Smooth muscle cell (in vitro differentiated cells): ENCODE results near the gene OPN5. TPM values are rescaled to one million over a fixed set of nuclear protein-coding genes. Genes with fewer than 3 reads are reported as not detected.
A peak's percentile ranks its signal among the peaks of the same experiment; 100 is the strongest.

Source experiments
- DNase-seq: peaks from one replicate; lab custom pipeline; 2025; ENCODE audit not compliant: unreplicated experiment; lab: John Stamatoyannopoulos, UW
- H2AFZ ChIP-seq: fragments of 200-600 bp; sonication (generic); 2 replicates; pipeline ENCODE4 v1.6.0; 2016; ENCODE audit warnings: antibody characterized with exemption, low read depth, mild to moderate bottlenecking
- H3F3A ChIP-seq: fragments of 200-600 bp; sonication (generic); 2 replicates; pipeline ENCODE4 v1.6.0; 2017; ENCODE audit warnings: antibody characterized with exemption, low read depth
- H3K27ac ChIP-seq: fragments of 200-600 bp; sonication (generic); 2 replicates; pipeline ENCODE4 v1.5.1; 2016; ENCODE audit warnings: low read depth, mild to moderate bottlenecking
- H3K27me3 ChIP-seq: fragments of 200-600 bp; sonication (generic); 2 replicates; pipeline ENCODE4 v1.6.1; 2016; ENCODE audit warnings: low read depth, mild to moderate bottlenecking
- H3K36me3 ChIP-seq: fragments of 200-600 bp; sonication (generic); 2 replicates; pipeline ENCODE4 v1.5.1; 2016; ENCODE audit warnings: low read depth
- H3K4me1 ChIP-seq: fragments of 200-600 bp; sonication (generic); 2 replicates; pipeline ENCODE4 v1.5.1; 2016; ENCODE audit warnings: low read depth
- H3K4me2 ChIP-seq: fragments of 200-600 bp; sonication (generic); 2 replicates; pipeline ENCODE4 v1.6.0; 2016; ENCODE audit warnings: mild to moderate bottlenecking
- H3K4me3 ChIP-seq: fragments of 200-600 bp; sonication (generic); 2 replicates; pipeline ENCODE4 v1.5.1; 2016; ENCODE audit warnings: mild to moderate bottlenecking
- H3K79me2 ChIP-seq: fragments of 200-600 bp; sonication (generic); 2 replicates; pipeline ENCODE4 v1.6.0; 2016; ENCODE audit warnings: low read depth, mild to moderate bottlenecking
- H3K9ac ChIP-seq: fragments of 200-600 bp; sonication (generic); 2 replicates; pipeline ENCODE4 v1.6.0; 2016; ENCODE audit warnings: low read depth
- H3K9me3 ChIP-seq: fragments of 200-600 bp; sonication (generic); replicated peaks from 2 replicates; pipeline ENCODE4 v1.5.1; 2016; ENCODE audit warnings: low read depth
- H4K20me1 ChIP-seq: fragments of 200-600 bp; sonication (generic); 2 replicates; pipeline ENCODE4 v1.6.0; 2016; ENCODE audit warnings: low read depth
- WGBS: methylation state at CpG from one replicate; pipeline ENCODE4 v1.1.7; 2016; ENCODE audit warnings: low lambda C conversion rate; 5-methylcytosine and 5-hydroxymethylcytosine counted together
- polyA plus RNA-seq: library from polyadenylated mRNA; unstranded; fragments of >200 nt; fragmentation: Nextera tagmentation; extraction: Ambion mirVana; gene quantifications from 2 replicates; pipeline ENCODE4 v1.2.1, GENCODE V29; 2016
- small RNA-seq: library from RNA; depleted of rRNA; stranded (forward); fragments of <200 nt; gene quantifications from one replicate; pipeline ENCODE3, GENCODE V24; 2014
- total RNA-seq: library from RNA; depleted of rRNA; stranded (reverse); fragments of >200 nt; gene quantifications from 2 replicates; pipeline ENCODE4 v1.2.3, GENCODE V29; 2014
- TF ChIP-seq, protein P1 (sequence below): fragments of 200-600 bp; sonication (generic); IDR thresholded peaks from 2 replicates; pipeline ENCODE4 v1.5.1; 2017; ENCODE audit warnings: borderline replicate concordance, mild to moderate bottlenecking, antibody characterized with exemption; ENCODE audit not compliant: insufficient read depth, poor library complexity, severe bottlenecking

The OPN5 gene
- total and polyA plus RNA-seq, 2 experiments from 2014 or later: not detected

- Histone ChIP-seq H3K4me1 (no peaks in the 10 kb centered on the region), H3K27me3 (peaks cover 4% of the 10 kb centered on the region), H3K27ac (no peak overlapping the region), H3K4me3 (no peak overlapping the region), H3K36me3 (no peaks in the 10 kb centered on the region), H3K4me2 (no peak overlapping the region), H3K79me2 (no peaks in the 10 kb centered on the region), H3F3A (no peaks in the 10 kb centered on the region), H3K9ac (no peak overlapping the region), H3K9me3 (no peaks in the 10 kb centered on the region), H2AFZ (no peak overlapping the region), H4K20me1 (no peaks in the 10 kb centered on the region)
- no peak for DNase-seq
- WGBS: 81% methylated on average over 1 of the region's 1 CpG
- TF ChIP-seq, protein P1, sequence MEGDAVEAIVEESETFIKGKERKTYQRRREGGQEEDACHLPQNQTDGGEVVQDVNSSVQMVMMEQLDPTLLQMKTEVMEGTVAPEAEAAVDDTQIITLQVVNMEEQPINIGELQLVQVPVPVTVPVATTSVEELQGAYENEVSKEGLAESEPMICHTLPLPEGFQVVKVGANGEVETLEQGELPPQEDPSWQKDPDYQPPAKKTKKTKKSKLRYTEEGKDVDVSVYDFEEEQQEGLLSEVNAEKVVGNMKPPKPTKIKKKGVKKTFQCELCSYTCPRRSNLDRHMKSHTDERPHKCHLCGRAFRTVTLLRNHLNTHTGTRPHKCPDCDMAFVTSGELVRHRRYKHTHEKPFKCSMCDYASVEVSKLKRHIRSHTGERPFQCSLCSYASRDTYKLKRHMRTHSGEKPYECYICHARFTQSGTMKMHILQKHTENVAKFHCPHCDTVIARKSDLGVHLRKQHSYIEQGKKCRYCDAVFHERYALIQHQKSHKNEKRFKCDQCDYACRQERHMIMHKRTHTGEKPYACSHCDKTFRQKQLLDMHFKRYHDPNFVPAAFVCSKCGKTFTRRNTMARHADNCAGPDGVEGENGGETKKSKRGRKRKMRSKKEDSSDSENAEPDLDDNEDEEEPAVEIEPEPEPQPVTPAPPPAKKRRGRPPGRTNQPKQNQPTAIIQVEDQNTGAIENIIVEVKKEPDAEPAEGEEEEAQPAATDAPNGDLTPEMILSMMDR: no peak
Observed at GRCh38 chr6:47862731-47863130, 80.9 kb downstream of the OPN5 start.

DNA sequence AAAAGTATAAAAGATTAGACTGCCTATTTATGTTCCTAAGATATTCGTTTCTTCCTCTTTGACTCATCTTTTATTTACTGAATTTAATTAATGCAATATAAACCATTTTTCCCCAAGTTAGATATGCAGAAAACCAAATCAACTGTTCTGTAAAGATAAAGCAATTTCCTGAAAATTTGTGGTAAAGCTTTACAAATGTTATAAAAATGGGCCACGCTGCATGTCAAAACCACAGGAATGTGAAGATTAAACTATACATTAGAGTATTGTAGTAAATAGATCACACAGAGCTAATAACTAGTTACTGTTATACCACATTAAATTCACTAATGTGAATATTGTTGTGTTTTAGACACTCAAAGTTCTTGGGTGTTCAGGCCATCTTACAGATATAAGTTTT, 83.4 kb downstream of the OPN5 start:
- no peak overlapping the region for H3K27ac ChIP-seq
- H3K36me3 ChIP-seq: no peaks in the 10 kb centered on the region
- DNase-seq: no peak
- no peak overlapping the region for H3K4me3 ChIP-seq
- no peaks in the 10 kb centered on the region for H4K20me1 ChIP-seq
- no peaks in the 10 kb centered on the region for H3K9me3 ChIP-seq
- H3K4me2 ChIP-seq: peak overlapping the region; percentile 7
- TF ChIP-seq, protein P1: no peak
- no peak overlapping the region for H3K9ac ChIP-seq
- H3F3A ChIP-seq: no peaks in the 10 kb centered on the region
- WGBS: 29% methylated on average over 2 of the region's 2 CpGs
- H3K27me3 ChIP-seq: peaks cover 5% of the 10 kb centered on the region
- H2AFZ ChIP-seq: no peak overlapping the region
- H3K79me2 ChIP-seq: no peaks in the 10 kb centered on the region
- no peaks in the 10 kb centered on the region for H3K4me1 ChIP-seq

DNA sequence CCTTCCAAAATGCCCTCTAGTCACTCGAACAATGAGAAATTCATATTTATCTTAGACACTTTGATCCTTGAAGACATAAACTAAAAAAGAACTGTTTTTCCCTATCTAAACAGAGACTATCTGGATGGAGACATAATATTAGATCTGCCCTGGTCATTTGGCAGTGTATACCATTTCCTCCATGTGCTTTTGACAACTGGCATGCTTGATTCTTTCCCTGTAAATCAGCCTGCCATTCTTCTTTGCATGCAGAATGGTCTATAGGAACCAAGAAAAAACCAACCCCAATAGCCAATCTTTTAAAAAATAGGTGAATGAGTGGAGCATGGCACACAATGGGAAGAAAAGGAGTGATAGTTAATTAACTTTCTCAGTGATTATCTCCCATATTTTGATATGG, 93.8 kb downstream of the OPN5 start:
- no peak overlapping the region for H3K4me3 ChIP-seq
- H3F3A ChIP-seq: no peaks in the 10 kb centered on the region
- H3K4me1 ChIP-seq: no peaks in the 10 kb centered on the region
- H3K27ac ChIP-seq: no peak overlapping the region
- 100% methylated on average over 1 of the region's 1 CpG for WGBS
- no peaks in the 10 kb centered on the region for H3K79me2 ChIP-seq
- no peak overlapping the region for H3K4me2 ChIP-seq
- DNase-seq: no peak
- H3K9ac ChIP-seq: no peak overlapping the region
- no peaks in the 10 kb centered on the region for H4K20me1 ChIP-seq
- H3K36me3 ChIP-seq: no peaks in the 10 kb centered on the region
- no peaks in the 10 kb centered on the region for H3K9me3 ChIP-seq
- TF ChIP-seq, protein P1: no peak
- H3K27me3 ChIP-seq: no peaks in the 10 kb centered on the region
- H2AFZ ChIP-seq: no peak overlapping the region

Small RNA genes within 50 kb of the gene (small RNA-seq; reads per million reads assigned to genes)
- not detected for gene RNU1-105P

Other genes starting within 250 kb of the OPN5 start
- gene ADGRF4, start 83.5 kb upstream of the OPN5 start, total RNA-seq: 9.2 and 10.6 TPM in 2 replicates
- gene ADGRF4, start 83.5 kb upstream of the OPN5 start, polyA plus RNA-seq: 1.5 and 9.1 TPM in 2 replicates